Fibroblast of skin of abdomen (primary cell): Measurements from ENCODE around the gene HIBCH.
"Not testable (repeated sequence)": the region's sequence is repeated elsewhere in the genome, so short reads cannot be mapped to it uniquely, and the experiment has no call there.

Experiments used
- DNase-seq: peaks from one replicate; pipeline ENCODE4 v3.0.0-alpha.2; 2013

HIBCH gene

GRCh38 chr2:190223989-190224388 is 95.6 kb downstream of the HIBCH start:
- not testable (repeated sequence) for DNase-seq

- not testable (repeated sequence) for DNase-seq
These were observed 96.9 kb downstream of the HIBCH start for GRCh38 chr2:190222745-190223144.

GRCh38 chr2:190221429-190221828 is 98.2 kb downstream of the HIBCH start:
- DNase-seq, result no peak

- no peak for DNase-seq
These were observed 100.4 kb downstream of the HIBCH start for GRCh38 chr2:190219186-190219585.

GRCh38 chr2:190217616-190218015 is 102.0 kb downstream of the HIBCH start:
- DNase-seq, result no peak

- no peak for DNase-seq
These were observed 102.8 kb downstream of the HIBCH start for GRCh38 chr2:190216829-190217228.

GRCh38 chr2:190215620-190216019 is 104.0 kb downstream of the HIBCH start:
- DNase-seq, result no peak

- DNase-seq, result peak; percentile 41
These were observed 105.0 kb downstream of the HIBCH start for GRCh38 chr2:190214426-190215194.

GRCh38 chr2:190213441-190214335 is 105.9 kb downstream of the HIBCH start:
- DNase-seq, result peak; percentile 40

GRCh38 chr2:190210471-190210870 is 109.2 kb downstream of the HIBCH start:
- DNase-seq, result peak; percentile 25

GRCh38 chr2:190209559-190209958 is 110.1 kb downstream of the HIBCH start:
- no peak for DNase-seq

- DNase-seq, result no peak
These were observed 111.7 kb downstream of the HIBCH start for GRCh38 chr2:190207930-190208329.

- peak; percentile 73 for DNase-seq
These were observed 114.0 kb downstream of the HIBCH start for GRCh38 chr2:190205657-190206056.

GRCh38 chr2:190202604-190203003 is 117.0 kb downstream of the HIBCH start:
- no peak for DNase-seq

GRCh38 chr2:190202018-190202417 is 117.6 kb downstream of the HIBCH start:
- no peak for DNase-seq

GRCh38 chr2:190200603-190201002 is 119.0 kb downstream of the HIBCH start:
- no peak for DNase-seq

- DNase-seq, result no peak
These were observed 120.1 kb downstream of the HIBCH start for GRCh38 chr2:190199530-190199929.

GRCh38 chr2:190199109-190199508 is 120.5 kb downstream of the HIBCH start:
- no peak for DNase-seq

- peak; percentile 10 for DNase-seq
These were observed 122.4 kb downstream of the HIBCH start for GRCh38 chr2:190197143-190197720.

- peak; percentile 57 for DNase-seq
These were observed 129.0 kb downstream of the HIBCH start for GRCh38 chr2:190190507-190191162.

- DNase-seq, result no peak
These were observed 131.3 kb downstream of the HIBCH start for GRCh38 chr2:190188289-190188688.

- no peak for DNase-seq
These were observed 133.4 kb downstream of the HIBCH start for GRCh38 chr2:190186238-190186637.

- DNase-seq, result no peak
These were observed 134.2 kb downstream of the HIBCH start for GRCh38 chr2:190185380-190185779.
